GM12892 (cell line): Measurements from ENCODE around the gene SERTAD2.

Experiments
- POLR2A ChIP-seq: IDR thresholded peaks from 2 replicates; pipeline ENCODE4 v1.6.1; 2011; ENCODE audit warnings: low read depth, low read length, control low read depth
- POLR2AphosphoS5 ChIP-seq: IDR thresholded peaks from 2 replicates; pipeline ENCODE4 v1.6.1; 2011; ENCODE audit warnings: low read depth, low read length, control low read depth

- TF ChIP-seq POLR2A, result no peak
- TF ChIP-seq POLR2AphosphoS5, result no peak
Observed at GRCh38 chr2:64586054-64586453, 67.7 kb downstream of the SERTAD2 start.
